HG03039 (cell line): ENCODE results near the gene LINC01488.
A peak's percentile ranks its signal among the peaks of the same experiment; 100 is the strongest.

Source experiments
- ATAC-seq: cut with Tn5 transposase; IDR thresholded peaks from one replicate; pipeline ENCODE4 v1.9.1; 2021; ENCODE audit warnings: mild to moderate bottlenecking, moderate library complexity; ENCODE audit not compliant: unreplicated experiment

Gene LINC01488

GRCh38 chr11:69481393-69481844, at the start of gene LINC01488:
Gene LINC01488, plus strand, starts transcription at chr11:69481663.
- no peak for ATAC-seq

GRCh38 chr11:69431893-69432738, 49.3 kb upstream of the LINC01488 start:
- no peak for ATAC-seq

- no peak for ATAC-seq
Measured at GRCh38 chr11:69433741-69434140, 47.7 kb upstream of the LINC01488 start.

GRCh38 chr11:69434471-69434931, 47.0 kb upstream of the LINC01488 start:
- ATAC-seq = no peak

GRCh38 chr11:69435161-69435986, 46.1 kb upstream of the LINC01488 start:
- no peak for ATAC-seq

GRCh38 chr11:69436041-69436982, 45.2 kb upstream of the LINC01488 start:
- no peak for ATAC-seq

- no peak for ATAC-seq
Measured at GRCh38 chr11:69437001-69437875, 44.2 kb upstream of the LINC01488 start.

GRCh38 chr11:69437876-69438205, 43.6 kb upstream of the LINC01488 start:
- no peak for ATAC-seq

GRCh38 chr11:69438286-69438920, 43.1 kb upstream of the LINC01488 start:
- no peak for ATAC-seq

GRCh38 chr11:69439127-69439526, 42.3 kb upstream of the LINC01488 start:
- ATAC-seq = no peak

- no peak for ATAC-seq
Measured at GRCh38 chr11:69439651-69440464, 41.6 kb upstream of the LINC01488 start.

GRCh38 chr11:69440876-69441275, 40.6 kb upstream of the LINC01488 start:
- no peak for ATAC-seq

- ATAC-seq = no peak
Measured at GRCh38 chr11:69442012-69442806, 39.3 kb upstream of the LINC01488 start.

- no peak for ATAC-seq
Measured at GRCh38 chr11:69442807-69443137, 38.7 kb upstream of the LINC01488 start.

- ATAC-seq = peak; percentile 86
Measured at GRCh38 chr11:69443138-69443967, 38.1 kb upstream of the LINC01488 start.

- ATAC-seq = no peak
Measured at GRCh38 chr11:69443968-69444364, 37.5 kb upstream of the LINC01488 start.
